B cell (primary cell): ENCODE data around the gene XXYLT1. TPM values are rescaled to one million over a fixed set of nuclear protein-coding genes. Genes with fewer than 3 reads are reported as not detected.
A peak's percentile ranks its signal among the peaks of the same experiment; 100 is the strongest.
"Not testable (repeated sequence)": the region's sequence is repeated elsewhere in the genome, so short reads cannot be mapped to it uniquely, and the experiment has no call there.

Source experiments
- ATAC-seq: fragments of 200-7000 bp; cut with Tn5 transposase; one replicate; pipeline ENCODE4 v1.10.0; 2021; ENCODE audit warnings: low read depth, mild to moderate bottlenecking, moderate number of reproducible peaks, moderate library complexity
- CTCF ChIA-PET: fragments of 350-600 bp; sonication (Branson Sonifier 250); formaldehyde crosslinking; loops from one replicate; lab custom pipeline; 2021; ENCODE audit warnings: antibody characterized with exemption, inconsistent platforms; lab: Charles Lee
- POLR2A ChIA-PET: fragments of 350-600 bp; sonication (Branson Sonifier 250); formaldehyde crosslinking; loops from one replicate; lab custom pipeline; 2021; ENCODE audit warnings: antibody characterized with exemption; lab: Charles Lee
- DNase-seq: peaks from one replicate; pipeline ENCODE4 v3.0.0; 2013
- H2AFZ ChIP-seq: 2 replicates; pipeline ENCODE4 v1.6.1; 2012; ENCODE audit warnings: mild to moderate bottlenecking, low read depth, low read length; ENCODE audit not compliant: insufficient read depth, poor library complexity, severe bottlenecking
- H3K27ac ChIP-seq, 2 donors: 1 replicate in 1 of 2; 2 replicates in 1 of 2; pipeline ENCODE4 v1.5.1; 2012 to 2013; ENCODE audit warnings: low read length in 2 of 2, mild to moderate bottlenecking in 2 of 2, moderate library complexity in 1 of 2
- H3K27me3 ChIP-seq, 4 experiments: fragments of 200-600 bp in 1 of 4; sonication (generic) in 1 of 4; replicated peaks in 1 of 4; 1 replicate in 2 of 4; 2 replicates in 2 of 4; pipeline versions ENCODE4 v1.6.1 to v1.7.0; 2013 to 2016; ENCODE audit warnings: low read length in 3 of 4, mild to moderate bottlenecking in 2 of 4, mixed read lengths in 1 of 4, moderate library complexity in 1 of 4; ENCODE audit not compliant: insufficient read depth in 4 of 4, control insufficient read depth in 3 of 4; ENCODE audit errors: control extremely low read depth in 1 of 4
- H3K36me3 ChIP-seq, 2 experiments: replicated peaks in 1 of 2; 1 replicate in 1 of 2; 2 replicates in 1 of 2; pipeline versions ENCODE4 v1.6.1 to v1.7.1; 2013; ENCODE audit warnings: low read length in 1 of 2; ENCODE audit not compliant: insufficient read depth in 2 of 2, control insufficient read depth in 1 of 2; ENCODE audit errors: control extremely low read depth in 1 of 2, extremely low read depth in 1 of 2
- H3K4me1 ChIP-seq, 2 donors: fragments of 200-600 bp in 1 of 2; sonication (generic) in 1 of 2; 1 replicate in 1 of 2; 2 replicates in 1 of 2; pipeline versions ENCODE4 v1.5.1 to v1.6.1; 2013 to 2017; ENCODE audit warnings: low read length in 2 of 2; ENCODE audit not compliant: control insufficient read depth in 2 of 2, insufficient read depth in 2 of 2
- H3K4me2 ChIP-seq: replicated peaks from 2 replicates; pipeline ENCODE3; 2012; ENCODE audit warnings: mild to moderate bottlenecking, low read depth, low read length; ENCODE audit not compliant: poor library complexity, severe bottlenecking
- H3K4me3 ChIP-seq, 5 experiments: fragments of 200-600 bp in 1 of 5; sonication (generic) in 1 of 5; 1 replicate in 3 of 5; 2 replicates in 2 of 5; pipeline versions ENCODE4 v1.5.1 to v1.7.0; 2011 to 2016; ENCODE audit warnings: low read length in 4 of 5, mild to moderate bottlenecking in 4 of 5, low read depth in 2 of 5, control low read depth in 1 of 5, moderate library complexity in 1 of 5; ENCODE audit not compliant: insufficient read depth in 1 of 5; ENCODE audit errors: control extremely low read depth in 1 of 5, extremely low read depth in 1 of 5
- H3K79me2 ChIP-seq: fragments of 200-600 bp; sonication (generic); one replicate; pipeline ENCODE4 v1.6.0; 2016; ENCODE audit warnings: low read length; ENCODE audit not compliant: control insufficient read depth, insufficient read depth
- H3K9ac ChIP-seq: fragments of 200-600 bp; sonication (generic); 2 replicates; pipeline ENCODE4 v1.6.1; 2017; ENCODE audit warnings: mild to moderate bottlenecking, low read length, moderate library complexity
- H3K9me3 ChIP-seq, 3 donors: one replicate each; pipeline versions ENCODE4 v1.6.1 to v1.7.1; 2013; ENCODE audit warnings: low read length in 2 of 3; ENCODE audit not compliant: control insufficient read depth in 2 of 3, insufficient read depth in 1 of 3; ENCODE audit errors: control extremely low read depth in 1 of 3
- H4K20me1 ChIP-seq: 2 replicates; pipeline ENCODE4 v1.6.0; 2012; ENCODE audit warnings: mild to moderate bottlenecking, low read length; ENCODE audit not compliant: insufficient read depth, control insufficient read depth, poor library complexity, severe bottlenecking
- H3K27ac Mint-ChIP-seq: one replicate; pipeline ENCODE4 v1.8.0; 2021; ENCODE audit warnings: mixed read lengths
- H3K27me3 Mint-ChIP-seq: one replicate; pipeline ENCODE4 v1.8.0; 2021; ENCODE audit warnings: mixed read lengths
- H3K4me1 Mint-ChIP-seq: one replicate; pipeline ENCODE4 v1.8.0; 2021; ENCODE audit warnings: mixed read lengths
- H3K4me3 Mint-ChIP-seq: one replicate; pipeline ENCODE4 v1.8.0; 2021; ENCODE audit warnings: mixed read lengths
- H3K9me3 Mint-ChIP-seq: one replicate; pipeline ENCODE4 v1.8.0; 2022; ENCODE audit warnings: mixed read lengths; ENCODE audit not compliant: insufficient read depth
- EZH2 ChIP-seq: IDR thresholded peaks from 2 replicates; pipeline ENCODE4 v1.6.1; 2012; ENCODE audit warnings: borderline replicate concordance, low read depth, mild to moderate bottlenecking, moderate library complexity, low read length; ENCODE audit not compliant: insufficient read depth, poor library complexity, severe bottlenecking
- WGBS: methylation state at CpG from one replicate; pipeline ENCODE4 v1.1.5; 2013; ENCODE audit warnings: missing lambda C conversion rate; ENCODE audit not compliant: insufficient coverage; 5-methylcytosine and 5-hydroxymethylcytosine counted together
- intact Hi-C: fragments of 100-400 bp; cut with micrococcal nuclease; formaldehyde crosslinking; loops from one replicate; pipeline ENCODE4 v1.10.0; 2022
- polyA plus RNA-seq: library from polyadenylated mRNA; depleted of rRNA; stranded (reverse); fragments of >200 nt; gene quantifications from 2 replicates; pipeline ENCODE4 v1.2.3, GENCODE V29; 2012
- total RNA-seq, 2 donors: library from RNA; stranded (reverse); fragments of 120-200 nt in 1 of 2; gene quantifications; 1 replicate in 1 of 2; 2 replicates in 1 of 2; pipeline versions ENCODE4 v1.2.3 to v1.2.4, GENCODE V29; 2013 to 2022
- TF ChIP-seq, protein P1 (sequence below): fragments of 200-600 bp; IDR thresholded peaks from one replicate; pipeline ENCODE4 v1.8.0; 2022; ENCODE audit warnings: antibody characterized with exemption, mild to moderate bottlenecking

Gene XXYLT1
- total and polyA plus RNA-seq, 2 donors (not counting 1 experiment from before 2014, with no cell fraction given): 2.6 to 11.2 TPM

GRCh38 chr3:195187609-195188425, 83.1 kb downstream of the XXYLT1 start:
- Histone ChIP-seq H3K4me3 (no peak overlapping the region), H4K20me1 (no peaks in the 10 kb centered on the region), H3K27ac (no peak overlapping the region), H2AFZ (no peak overlapping the region), H3K79me2 (no peaks in the 10 kb centered on the region), H3K27me3 (no peaks in the 10 kb centered on the region), H3K9ac (no peak overlapping the region), H3K4me1 (peaks cover 6 to 18% of the 10 kb centered on the region in 2 donors), H3K36me3 (no peaks in the 10 kb centered on the region), H3K4me2 (no peak overlapping the region), H3K9me3 (peaks cover 5 to 11% (median 7%) of the 10 kb centered on the region in 3 donors)
- POLR2A ChIA-PET: no interaction called here
- TF ChIP-seq EZH2: no peak
- TF ChIP-seq, protein P1, sequence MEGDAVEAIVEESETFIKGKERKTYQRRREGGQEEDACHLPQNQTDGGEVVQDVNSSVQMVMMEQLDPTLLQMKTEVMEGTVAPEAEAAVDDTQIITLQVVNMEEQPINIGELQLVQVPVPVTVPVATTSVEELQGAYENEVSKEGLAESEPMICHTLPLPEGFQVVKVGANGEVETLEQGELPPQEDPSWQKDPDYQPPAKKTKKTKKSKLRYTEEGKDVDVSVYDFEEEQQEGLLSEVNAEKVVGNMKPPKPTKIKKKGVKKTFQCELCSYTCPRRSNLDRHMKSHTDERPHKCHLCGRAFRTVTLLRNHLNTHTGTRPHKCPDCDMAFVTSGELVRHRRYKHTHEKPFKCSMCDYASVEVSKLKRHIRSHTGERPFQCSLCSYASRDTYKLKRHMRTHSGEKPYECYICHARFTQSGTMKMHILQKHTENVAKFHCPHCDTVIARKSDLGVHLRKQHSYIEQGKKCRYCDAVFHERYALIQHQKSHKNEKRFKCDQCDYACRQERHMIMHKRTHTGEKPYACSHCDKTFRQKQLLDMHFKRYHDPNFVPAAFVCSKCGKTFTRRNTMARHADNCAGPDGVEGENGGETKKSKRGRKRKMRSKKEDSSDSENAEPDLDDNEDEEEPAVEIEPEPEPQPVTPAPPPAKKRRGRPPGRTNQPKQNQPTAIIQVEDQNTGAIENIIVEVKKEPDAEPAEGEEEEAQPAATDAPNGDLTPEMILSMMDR: no peak
- Mint-ChIP-seq H3K4me3 (no peak overlapping the region), H3K9me3 (peaks cover 2% of the 10 kb centered on the region), H3K27me3 (no peaks in the 10 kb centered on the region), H3K27ac (no peak overlapping the region), H3K4me1 (peaks cover 23% of the 10 kb centered on the region)
- DNase-seq (no peak), ATAC-seq (no peak)
- CTCF ChIA-PET: interaction anchor here (0.6 to 1.3 kb wide), 5 partner anchors 16 to 84 kb away, joined by 3 read pairs; partner anchors contain the start of gene XXYLT1
- intact Hi-C loops: loop anchor here (5.0 kb wide), 1 partner anchor 36 kb away; no protein-coding TSS in a partner anchor
- WGBS: 90% methylated on average over 1 of the region's 5 CpGs

DNA sequence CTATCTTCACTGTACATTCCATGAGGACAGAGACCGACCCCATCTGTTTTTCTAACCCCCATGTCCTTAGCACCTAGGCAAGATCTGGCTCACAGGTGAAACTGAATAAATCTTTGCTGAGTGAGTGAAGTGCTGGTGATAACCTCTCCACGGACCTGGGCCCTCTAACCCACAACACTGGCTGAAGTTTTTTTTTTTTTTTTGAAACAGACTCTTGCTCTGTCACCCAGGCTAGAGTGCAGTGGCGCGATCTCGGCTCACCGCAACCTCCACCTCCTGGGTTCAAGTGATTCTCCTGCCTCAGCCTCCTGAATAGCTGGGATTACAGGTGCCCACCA, 84.3 kb downstream of the XXYLT1 start:
- H4K20me1 ChIP-seq, H3K9me3 Mint-ChIP-seq, H3K27me3 Mint-ChIP-seq, H3K9ac ChIP-seq, ATAC-seq, H2AFZ ChIP-seq, DNase-seq, H3K79me2 ChIP-seq, H3K36me3 ChIP-seq, H3K27ac ChIP-seq, H3K27me3 ChIP-seq, H3K4me3 ChIP-seq, H3K4me2 ChIP-seq, H3K9me3 ChIP-seq: not testable (repeated sequence)
- ChIA-PET POLR2A (interaction anchor here (1.1 kb wide), 1 partner anchor 91 kb away, joined by 3 read pairs; no protein-coding TSS in a partner anchor), CTCF (interaction anchor here (0.6 to 0.8 kb wide), 2 partner anchors 85 to 499 kb away, joined by 3 to 5 read pairs; partner anchors contain the start of gene XXYLT1)
- H3K4me1 ChIP-seq: peaks cover 6 to 18% of the 10 kb centered on the region in 2 donors
- intact Hi-C loops: loop anchor here (5.0 kb wide), 1 partner anchor 34 kb away; no protein-coding TSS in a partner anchor
- Mint-ChIP-seq H3K4me1 (peaks cover 23% of the 10 kb centered on the region), H3K27ac (peak overlapping the region; percentile 54), H3K4me3 (peak overlapping the region; percentile 71)
- 100% methylated on average over 4 of the region's 6 CpGs for WGBS
